SH-SY5Y (cell line): ENCODE data around the gene WDR53.

Experiments
- GATA2 ChIP-seq: IDR thresholded peaks from 2 replicates; pipeline ENCODE4 v1.6.1; 2011; ENCODE audit warnings: mild to moderate bottlenecking, low read depth, low read length
- GATA3 ChIP-seq: IDR thresholded peaks from 2 replicates; pipeline ENCODE4 v1.6.1; 2011; ENCODE audit warnings: low read depth, mild to moderate bottlenecking, low read length, moderate library complexity

DNA sequence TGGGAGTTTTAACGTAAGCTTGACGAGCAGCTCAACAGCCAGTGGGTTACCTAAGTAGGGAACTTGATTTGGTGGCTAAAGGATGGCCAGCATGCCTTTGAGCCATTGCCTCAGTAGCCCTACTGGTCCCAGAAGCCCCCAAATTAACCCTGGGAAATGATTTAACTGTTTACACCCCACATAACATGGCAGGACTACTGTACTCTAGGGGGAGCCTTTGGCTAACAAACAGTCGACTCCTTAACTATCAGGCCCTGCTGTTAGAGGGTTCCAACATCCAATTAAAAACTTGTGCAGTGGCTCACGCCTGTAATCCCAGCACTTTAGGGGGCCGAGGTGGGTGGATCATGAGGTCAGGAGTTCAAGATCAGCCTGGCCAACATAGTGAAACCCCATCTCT is 43.8 kb downstream of the WDR53 start:
- no peak for TF ChIP-seq GATA3
- no peak for TF ChIP-seq GATA2
